ENCODE measurements around the gene PARD3B.

DNA sequence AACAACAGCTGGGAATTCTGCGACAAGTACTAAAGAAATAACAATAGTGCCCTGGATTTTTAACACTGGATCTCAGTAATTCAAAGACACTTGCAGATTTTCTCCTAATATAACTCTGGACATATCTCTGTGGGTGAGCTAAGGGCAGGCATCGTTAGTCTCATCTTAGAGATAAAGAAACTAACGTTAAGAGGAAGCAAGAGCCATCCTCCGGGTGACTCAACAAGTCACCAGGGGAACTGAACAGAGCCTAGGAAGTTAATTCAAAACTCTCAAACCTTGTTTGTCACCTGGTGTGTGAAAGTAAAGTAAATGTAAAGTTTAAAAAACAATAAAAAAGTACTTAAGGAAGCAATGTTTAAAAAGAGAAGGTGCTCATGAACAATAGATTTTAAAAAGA is 1095.4 kb downstream of the PARD3B start:
- TF ChIP-seq, protein P1, sequence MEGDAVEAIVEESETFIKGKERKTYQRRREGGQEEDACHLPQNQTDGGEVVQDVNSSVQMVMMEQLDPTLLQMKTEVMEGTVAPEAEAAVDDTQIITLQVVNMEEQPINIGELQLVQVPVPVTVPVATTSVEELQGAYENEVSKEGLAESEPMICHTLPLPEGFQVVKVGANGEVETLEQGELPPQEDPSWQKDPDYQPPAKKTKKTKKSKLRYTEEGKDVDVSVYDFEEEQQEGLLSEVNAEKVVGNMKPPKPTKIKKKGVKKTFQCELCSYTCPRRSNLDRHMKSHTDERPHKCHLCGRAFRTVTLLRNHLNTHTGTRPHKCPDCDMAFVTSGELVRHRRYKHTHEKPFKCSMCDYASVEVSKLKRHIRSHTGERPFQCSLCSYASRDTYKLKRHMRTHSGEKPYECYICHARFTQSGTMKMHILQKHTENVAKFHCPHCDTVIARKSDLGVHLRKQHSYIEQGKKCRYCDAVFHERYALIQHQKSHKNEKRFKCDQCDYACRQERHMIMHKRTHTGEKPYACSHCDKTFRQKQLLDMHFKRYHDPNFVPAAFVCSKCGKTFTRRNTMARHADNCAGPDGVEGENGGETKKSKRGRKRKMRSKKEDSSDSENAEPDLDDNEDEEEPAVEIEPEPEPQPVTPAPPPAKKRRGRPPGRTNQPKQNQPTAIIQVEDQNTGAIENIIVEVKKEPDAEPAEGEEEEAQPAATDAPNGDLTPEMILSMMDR (IDR thresholded peaks at IDR 0.05) = no peak
- TF ChIP-seq POLR2A (IDR thresholded peaks at IDR 0.05) = no peak
